ENCODE results near the gene RPS10.
"Not testable (repeated sequence)": the region's sequence is repeated elsewhere in the genome, so short reads cannot be mapped to it uniquely, and the experiment has no call there.

Gene RPS10

DNA sequence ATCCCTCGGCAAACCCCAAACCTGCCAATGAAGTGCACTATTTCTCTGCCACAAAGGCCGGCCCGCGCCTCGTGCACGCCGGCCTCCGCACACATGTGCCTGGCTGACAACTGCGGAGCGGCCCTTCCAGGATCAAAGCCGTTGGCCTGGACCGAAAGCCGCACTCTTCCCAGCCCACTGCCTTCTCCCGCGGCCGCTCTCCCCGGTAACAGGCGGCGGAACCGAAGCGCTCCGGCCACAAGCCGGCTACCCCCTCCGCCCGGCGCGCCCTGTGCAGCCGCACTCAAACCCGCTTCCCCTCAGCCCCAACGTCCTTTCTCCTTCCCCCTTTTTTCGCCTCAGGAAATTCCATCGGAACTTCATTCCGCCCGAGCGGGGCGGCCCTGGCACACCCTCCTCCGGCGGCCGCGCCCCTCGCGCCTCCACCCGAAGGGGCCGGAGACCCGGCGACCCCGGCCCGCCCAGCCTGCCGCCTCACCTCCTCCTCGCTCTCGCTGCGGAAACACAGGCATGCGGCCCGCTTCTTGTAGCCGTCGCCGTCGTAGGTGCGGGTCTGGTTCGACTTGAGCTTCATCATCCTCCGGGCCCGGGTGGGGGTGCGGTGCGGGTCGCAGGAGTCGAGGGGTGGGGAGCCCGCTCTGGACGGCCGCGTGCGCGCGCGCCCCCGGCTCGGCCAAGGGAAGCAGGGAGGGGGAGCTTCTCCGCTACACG, 33.9 kb downstream of the RPS10 start:
- peak; percentile 51 to 61 for DNase-seq

DNA sequence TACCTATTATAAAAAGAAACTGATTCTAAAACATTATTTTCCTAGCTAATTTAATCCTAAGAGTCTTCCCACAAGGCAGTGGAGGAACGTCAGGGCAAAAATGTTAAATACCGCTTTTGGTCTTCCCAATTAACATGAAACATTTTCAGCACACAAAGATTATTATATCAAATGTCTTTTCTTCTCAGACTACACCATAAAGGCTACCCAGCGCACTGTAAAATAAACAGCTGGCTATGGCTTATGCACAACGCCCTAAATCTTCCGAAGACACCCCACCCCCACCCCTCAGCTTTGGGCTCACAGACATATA, 34.4 kb downstream of the RPS10 start:
- no peak for DNase-seq

GRCh38 chr6:34390531-34391472, 35.1 kb downstream of the RPS10 start:
- peak; percentile 79 to 85 for DNase-seq

GRCh38 chr6:34389034-34389433, 36.8 kb downstream of the RPS10 start:
- DNase-seq, result peak in 1 of 2 experiments; percentile 16

DNA sequence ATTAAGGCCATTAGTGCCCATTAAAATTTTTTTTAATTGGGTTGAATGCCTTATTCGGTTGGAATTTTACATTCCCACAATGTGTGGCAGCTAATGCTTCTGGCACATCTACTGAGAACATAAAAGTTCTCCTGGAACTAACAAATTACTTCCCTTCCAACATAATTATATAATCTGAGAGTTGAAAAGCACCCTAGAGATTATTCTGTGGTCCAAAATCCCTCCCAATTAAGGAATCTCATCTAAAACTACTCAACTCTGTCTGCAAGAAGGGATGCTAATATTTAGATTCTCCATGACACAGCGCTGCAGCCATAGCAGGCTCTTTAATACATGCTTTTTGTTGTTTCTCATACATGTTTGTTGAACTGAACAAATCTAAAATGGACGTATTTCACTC, 37.4 kb downstream of the RPS10 start:
- DNase-seq, result no peak

DNA sequence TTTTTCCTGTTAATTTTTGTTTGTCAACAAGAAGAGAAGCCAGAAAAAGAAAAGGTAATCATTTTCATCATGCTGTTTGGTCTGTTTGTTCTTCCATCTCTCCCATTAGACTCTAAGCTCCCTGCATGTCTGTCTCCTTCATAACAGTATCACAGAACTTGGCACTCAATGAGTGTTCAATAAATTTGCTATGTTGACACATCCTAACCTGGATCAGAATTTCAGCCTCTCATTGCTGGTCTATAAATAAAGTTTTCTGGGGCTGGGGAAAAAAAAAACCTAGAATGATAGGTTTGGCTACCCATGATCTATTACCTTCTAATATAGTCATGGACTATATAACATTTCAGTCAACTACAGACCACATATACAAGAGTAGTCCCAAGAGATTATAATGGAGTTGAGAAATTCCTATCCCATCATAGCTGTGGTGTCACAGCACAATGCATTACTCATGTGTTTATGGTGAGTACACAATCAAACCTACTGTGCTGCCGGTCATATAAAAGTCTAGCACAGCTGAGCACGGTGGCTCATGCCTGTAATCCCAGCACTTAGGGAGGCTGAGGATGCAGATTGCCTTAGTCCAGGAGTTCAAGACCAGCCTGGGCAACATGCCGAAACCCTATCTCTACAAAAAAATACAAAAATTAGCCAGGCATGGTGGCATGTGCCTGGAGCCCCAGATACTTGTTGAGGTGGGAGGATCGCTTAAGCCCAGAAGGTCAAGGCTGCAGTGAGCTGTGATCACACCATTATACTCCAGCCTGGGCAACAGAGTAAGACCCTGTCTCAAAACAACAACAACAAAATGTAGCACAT, 39.3 kb downstream of the RPS10 start:
- no peak for DNase-seq

GRCh38 chr6:34385793-34386195, 40.1 kb downstream of the RPS10 start:
- DNase-seq, result no peak

GRCh38 chr6:34384321-34385153, 41.3 kb downstream of the RPS10 start:
- DNase-seq, result no peak

DNA sequence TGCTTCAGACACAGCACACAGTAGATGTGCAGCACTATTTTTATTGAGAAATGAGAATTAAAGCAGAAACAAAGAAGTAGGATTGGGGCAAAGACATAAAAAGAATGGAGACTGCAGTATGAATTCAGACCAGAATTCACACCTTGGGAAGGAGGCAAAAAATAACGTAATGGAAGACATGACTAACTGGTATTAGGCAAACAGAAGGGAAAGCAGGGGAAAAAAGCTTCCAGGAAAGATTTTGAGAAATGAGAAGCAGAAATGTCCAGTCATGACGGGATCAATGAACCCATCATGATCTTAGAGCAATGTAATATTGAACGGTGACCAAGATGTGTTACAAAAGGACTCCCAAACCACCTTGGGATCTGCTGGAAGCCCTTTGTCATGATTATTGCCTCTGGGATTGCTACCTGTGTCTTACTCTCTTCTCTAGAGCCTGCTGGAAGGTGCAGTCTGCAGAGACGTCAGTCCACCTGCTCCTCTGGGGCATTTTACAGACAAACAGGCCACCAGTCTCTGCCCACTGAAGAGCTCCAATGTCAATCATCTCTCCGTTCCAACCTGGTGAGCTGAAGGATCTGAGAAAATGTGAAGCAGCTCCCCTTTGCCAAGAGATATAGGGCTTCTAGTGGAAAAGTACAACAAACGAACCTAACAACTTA, 42.1 kb downstream of the RPS10 start:
- no peak for DNase-seq

GRCh38 chr6:34383161-34383631, 42.7 kb downstream of the RPS10 start:
- DNase-seq, result no peak

DNA sequence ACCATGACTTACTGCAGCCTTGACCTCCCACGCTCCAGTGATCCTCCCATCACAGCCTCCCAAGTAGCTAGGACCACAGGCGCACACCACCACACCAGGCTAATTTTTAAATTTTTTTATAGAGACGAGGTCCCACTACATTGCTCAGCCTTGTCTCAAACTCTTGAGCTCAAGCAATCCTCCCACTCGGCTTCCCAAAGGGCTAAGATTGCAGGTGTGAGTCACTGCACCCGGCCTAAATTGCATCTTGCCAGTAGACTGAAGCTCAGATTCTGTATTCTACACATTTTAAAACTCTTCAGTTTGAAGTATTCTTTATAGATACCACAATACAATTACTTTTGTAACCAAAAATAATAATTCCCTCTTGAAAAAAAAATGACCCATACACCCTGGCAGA, 44.8 kb downstream of the RPS10 start:
- no peak for DNase-seq

DNA sequence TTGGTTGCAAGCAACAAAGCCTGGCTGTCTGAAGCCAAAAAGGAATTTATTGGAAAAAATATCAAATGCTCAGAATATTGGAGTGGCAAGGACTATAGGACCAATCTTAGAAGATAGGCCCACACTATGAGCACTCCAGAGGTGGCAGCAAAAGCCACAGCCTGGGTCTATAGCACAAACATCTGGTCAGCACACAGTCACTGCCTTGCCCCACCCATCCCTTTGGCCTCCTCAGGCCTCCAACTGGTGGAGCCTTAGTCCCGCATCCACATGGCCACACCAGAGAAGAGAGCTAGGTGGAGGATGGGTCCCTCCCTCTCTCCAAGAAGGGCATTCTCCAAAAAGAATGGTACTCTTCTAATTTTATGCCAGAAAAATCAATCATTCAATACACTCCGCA, 47.4 kb downstream of the RPS10 start:
- no peak for DNase-seq

DNA sequence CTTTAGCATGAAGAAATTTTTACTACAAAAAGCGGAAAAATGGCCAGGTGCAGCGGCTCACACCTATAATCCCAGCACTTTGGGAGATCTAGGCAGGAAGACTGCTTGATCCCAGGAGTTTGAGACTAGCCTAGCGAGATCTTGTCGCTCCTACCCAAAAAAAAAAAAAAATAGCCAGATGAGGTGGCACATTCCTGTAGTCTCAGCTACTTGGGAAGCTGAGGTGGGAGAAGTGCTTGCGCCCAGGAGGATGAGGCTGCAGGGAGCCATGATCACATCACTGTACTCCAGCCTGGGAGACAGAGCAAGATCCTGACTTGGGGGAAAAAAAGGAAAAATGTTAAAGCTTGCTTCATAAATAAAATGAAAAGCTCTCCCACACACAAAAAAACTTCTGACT, 47.9 kb downstream of the RPS10 start:
- DNase-seq, result no peak

DNA sequence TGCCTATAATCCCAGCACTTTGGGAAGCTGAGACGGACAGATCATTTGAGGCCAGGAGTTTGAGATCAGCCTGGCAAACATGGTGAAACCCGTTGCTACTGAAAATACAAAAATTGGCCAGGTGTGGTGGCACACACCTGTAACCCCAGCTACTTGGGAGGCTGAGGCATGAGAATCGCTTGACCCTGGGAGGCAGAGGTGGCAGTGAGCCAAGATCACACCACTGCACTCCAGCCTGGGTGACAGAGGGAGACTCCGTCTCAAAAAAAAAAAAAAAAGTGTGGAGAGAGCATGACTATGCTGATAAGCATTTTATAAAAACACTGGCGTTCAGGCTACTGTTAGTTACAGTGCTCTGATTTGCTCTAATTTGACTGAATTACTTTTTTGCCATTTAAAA, 48.3 kb downstream of the RPS10 start:
- DNase-seq, result not testable (repeated sequence)

DNA sequence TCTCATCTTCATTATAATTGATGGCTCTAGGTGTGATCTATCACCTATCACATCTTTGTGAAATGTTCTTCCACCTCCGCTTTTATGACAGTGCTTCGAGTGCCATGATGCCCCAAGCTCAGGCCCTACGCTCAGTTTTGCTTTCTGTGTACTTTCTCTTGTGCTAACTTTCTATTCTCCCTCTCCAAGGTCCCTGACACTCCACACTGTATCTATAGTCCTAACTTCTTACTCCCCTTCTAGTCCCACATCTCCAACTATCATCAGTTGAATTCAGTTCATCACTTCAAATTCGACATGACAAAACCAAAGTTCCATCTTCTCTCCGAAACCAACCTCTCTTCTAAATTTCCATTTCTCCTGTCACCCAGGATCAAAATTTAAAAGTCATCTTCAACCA, 50.0 kb downstream of the RPS10 start:
- no peak for DNase-seq

DNA sequence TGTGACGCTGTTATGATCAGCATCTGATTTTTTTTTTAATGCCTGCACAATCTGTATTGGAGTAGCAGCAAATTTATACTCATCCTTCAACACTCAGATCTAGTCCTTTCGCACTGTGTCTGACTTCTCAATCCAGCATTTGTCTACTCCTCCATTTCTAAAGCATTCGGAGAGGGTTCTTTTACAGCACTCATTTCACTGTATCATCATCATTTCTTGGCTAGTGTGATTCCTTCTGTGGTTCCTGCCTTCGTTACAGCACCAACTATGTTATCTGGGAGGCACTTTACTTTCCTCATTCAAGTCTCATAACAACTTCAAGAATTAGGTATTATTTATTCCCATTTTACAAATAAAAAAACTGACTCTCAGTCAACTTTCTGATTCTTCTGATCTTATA, 51.4 kb downstream of the RPS10 start:
- DNase-seq, result no peak

DNA sequence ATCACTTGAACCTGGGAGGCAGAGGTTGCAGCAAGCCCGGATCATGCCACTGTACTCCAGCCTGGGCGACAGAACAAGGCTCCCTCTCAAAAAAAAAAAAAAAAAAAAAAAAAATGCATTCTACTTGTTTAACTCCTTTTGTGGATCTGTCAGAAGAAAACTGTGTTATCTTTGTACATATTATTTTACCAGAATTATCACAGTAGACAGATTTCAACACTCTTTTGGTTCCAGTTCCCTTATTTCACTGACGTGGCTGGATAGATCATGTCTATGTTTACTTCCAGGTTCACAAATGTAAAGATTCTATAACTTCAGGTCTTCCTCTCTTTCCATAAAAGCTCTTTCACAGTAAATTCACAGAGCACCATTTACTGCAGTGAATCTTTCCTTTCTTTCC, 51.8 kb downstream of the RPS10 start:
- DNase-seq, result peak; percentile 84 to 87

DNA sequence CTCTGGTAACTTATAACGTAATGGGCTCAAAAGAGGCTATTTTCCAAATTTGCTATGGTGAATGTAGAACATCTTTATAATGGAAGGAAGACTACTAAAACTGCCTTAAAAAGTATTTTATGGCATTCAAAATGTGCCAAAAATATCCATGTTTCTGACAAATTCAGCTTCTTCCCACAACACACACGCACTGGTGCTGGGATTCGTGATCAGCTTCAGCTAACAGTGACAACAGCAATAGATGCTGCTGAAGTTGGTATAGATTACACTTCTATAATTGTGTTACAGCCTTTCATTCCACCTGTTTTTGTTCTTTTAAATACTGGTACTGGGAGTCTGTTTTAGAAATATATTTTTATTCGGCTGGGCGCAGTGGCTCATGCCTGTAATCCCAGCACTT, 52.4 kb downstream of the RPS10 start:
- DNase-seq, result no peak

DNA sequence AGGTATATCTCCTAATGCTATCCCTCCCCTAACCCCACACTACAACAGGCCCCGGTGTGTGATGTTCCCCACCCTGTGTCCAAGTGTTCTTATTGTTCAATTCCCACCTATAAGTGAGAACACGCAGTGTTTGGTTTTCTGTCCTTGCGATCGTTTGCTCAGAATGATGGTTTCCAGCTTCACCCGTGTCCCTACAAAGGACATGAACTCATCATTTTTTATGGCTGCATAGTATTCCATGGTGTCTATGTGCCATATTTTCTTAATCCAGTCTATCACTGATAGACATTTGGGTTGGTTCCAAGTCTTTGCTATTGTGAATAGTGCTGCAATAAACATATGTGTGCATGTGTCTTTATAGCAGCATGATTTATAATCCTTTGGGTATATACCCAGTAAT, 54.0 kb downstream of the RPS10 start:
- not testable (repeated sequence) for DNase-seq

GRCh38 chr6:34370361-34370760, 55.5 kb downstream of the RPS10 start:
- DNase-seq, result no peak

GRCh38 chr6:34369385-34369784, 56.5 kb downstream of the RPS10 start:
- DNase-seq, result no peak

Data from AML-193 (cell line).